Measurements from ENCODE around the gene MADD.

Gene MADD

GRCh38 chr11:47360341-47360740, 90.4 kb downstream of the MADD start:
- DNase-seq, result no peak

DNA sequence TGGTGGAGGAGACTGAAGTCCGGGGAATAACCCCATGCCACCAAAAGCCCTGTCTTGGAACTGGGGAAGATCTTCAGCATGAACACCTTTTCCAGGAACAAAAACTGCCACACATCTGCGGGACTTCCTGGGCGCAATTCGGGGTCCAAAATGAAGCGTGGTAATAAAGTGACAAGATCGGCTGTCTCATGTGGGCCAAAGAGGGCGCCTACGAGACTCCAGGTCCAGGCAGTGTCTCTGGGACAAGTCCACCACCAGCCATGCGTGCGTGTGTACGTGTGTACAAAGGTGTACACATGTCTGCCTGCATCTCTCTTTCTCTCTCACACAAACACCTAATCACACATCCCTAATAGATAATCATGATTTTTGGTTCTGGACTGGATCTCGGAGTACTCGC, 91.5 kb downstream of the MADD start:
- DNase-seq, result no peak

GRCh38 chr11:47366020-47366490, 96.1 kb downstream of the MADD start:
- DNase-seq, result no peak

DNA sequence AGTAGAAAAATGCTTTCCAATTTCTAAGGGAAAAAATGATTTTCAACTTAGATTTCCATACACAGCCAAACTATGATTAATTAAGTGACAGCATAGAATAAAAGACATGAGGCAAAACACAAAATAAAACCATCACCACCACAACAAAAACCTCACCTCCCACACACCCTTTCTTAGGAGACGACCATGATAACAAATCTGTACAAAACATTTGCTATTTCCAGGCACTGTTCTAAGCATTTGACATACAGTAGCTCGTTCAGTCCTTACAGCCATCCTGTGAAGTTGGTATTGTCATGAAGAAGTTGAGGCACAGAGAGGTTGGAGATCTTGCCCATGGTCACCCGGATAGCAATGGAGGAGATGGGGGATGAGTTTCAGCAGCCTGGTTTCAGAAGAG, 99.7 kb downstream of the MADD start:
- DNase-seq, result no peak

DNA sequence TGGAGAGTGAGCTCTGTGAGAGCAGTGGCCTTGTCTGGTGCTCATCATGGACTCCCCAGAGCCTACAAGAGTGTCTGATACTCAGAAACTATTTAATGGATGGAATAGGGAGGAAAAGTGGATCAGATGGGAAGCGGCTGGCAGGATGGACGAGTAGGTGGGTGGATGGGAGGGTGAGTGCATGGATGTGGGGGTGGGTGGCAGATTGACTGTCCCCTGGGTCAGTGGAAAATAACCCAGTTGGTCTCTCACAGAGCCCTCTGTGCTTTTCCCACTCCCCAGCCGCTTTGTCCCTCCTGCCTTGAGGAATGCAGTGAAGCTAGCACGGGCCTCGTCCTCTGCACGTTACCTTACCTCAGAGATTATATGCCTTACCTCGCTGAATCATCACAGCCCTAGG, 102.5 kb downstream of the MADD start:
- DNase-seq, result no peak

DNA sequence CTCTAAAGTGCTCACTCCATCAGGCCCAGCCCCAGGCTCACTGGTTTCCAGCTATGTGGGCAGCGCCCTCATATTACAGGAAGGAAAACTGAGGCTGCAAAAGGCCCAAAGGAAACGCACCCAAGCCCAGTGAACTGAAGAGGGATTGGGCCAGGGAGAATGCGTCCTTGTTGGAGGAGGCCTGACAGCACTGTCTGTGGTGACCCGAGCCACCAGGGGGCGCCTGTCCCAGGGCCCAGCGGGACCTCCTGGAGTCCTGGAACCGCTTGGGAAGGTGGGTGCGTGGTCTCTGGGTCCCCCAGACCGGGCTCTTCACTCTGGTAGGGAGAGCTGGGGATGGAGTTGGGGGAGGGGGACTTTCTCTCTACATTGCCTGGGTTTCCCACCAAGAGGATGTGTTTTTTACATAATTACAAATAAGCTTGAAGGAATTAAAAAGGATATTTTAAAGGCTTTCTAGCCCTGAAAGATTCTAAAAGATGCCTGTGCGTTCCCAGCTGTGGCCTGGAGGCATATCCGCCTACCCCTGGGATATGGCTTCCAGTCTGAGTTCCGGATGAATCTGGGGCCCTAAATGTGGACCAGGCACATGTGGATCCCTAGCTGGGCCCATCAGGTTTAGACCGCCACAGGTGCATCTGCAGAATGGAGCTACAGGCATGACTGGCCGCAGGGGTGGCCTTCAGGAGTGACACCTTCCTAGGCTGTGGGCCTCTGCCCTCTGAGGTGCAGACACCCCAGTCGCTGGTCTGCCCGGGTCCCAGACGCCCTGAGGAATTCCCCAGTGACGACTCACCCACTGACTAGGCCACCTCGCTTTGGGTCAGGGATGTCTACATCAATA, 104.2 kb downstream of the MADD start:
- DNase-seq, result peak; percentile 81 to 83

DNA sequence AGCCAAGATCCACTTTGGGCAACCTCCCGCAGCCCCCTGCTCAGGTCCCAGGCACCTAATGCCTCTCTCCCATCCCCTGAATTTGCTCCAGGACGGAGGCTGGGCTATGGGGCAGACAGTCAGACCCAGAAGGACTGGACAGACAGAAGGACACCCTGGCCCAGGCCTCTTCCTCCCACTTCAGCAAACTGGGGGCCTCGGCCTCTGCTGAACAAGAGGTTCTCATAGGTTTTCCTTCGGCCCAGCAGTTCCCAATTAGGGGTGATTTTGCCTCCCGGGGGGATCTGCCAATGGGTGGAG, 104.7 kb downstream of the MADD start:
- no peak for DNase-seq

- DNase-seq, result no peak
Measured at GRCh38 chr11:47375020-47375419, 105.1 kb downstream of the MADD start.

GRCh38 chr11:47375546-47376085, 105.7 kb downstream of the MADD start:
- no peak for DNase-seq

- DNase-seq, result no peak
Measured at GRCh38 chr11:47376107-47376524, 106.2 kb downstream of the MADD start.

GRCh38 chr11:47376525-47377371, 106.8 kb downstream of the MADD start:
- peak in 1 of 2 donors; percentile 55 for DNase-seq

GRCh38 chr11:47377571-47378009, 107.7 kb downstream of the MADD start:
- DNase-seq, result no peak

DNA sequence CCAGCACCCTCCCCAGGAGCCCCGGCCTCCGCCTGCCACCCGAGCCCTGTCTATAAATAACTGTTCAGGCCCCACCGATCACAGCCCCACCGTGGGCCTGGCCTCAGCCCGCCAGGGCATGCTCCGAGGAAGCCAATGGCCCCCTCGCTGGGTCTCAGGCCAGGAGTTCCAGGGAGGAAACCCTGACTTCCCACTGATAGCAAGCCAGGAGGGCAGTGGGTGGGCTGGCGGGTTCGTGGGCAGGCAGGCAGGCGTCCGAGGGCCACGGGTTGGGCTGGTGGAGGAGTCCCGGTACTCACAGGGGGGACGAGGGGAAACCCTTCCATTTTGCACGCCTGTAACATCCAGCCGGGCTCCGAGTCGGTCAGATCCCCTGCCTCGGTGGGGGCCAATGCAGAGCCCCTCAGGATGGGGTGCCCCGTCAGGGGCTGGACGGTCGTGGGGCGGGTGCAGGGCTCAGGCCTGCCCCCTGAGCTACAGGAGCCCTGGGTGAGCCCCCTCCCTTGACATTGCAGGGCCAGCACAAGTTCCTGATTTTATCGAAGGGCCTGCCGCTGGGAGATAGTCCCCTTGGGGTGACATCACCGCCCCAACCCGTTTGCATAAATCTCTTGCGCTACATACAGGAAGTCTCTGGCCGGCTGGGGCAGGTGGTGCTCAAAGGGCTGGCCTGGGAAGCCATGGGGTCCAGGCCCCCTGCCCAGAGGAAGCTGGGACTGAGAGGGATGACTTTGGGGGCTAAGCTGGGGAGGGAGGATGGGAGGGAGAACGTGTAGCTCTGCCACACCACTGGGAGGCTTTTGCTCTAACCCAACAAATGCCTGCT, 108.3 kb downstream of the MADD start, which contains the start of gene SPI1:
TSS of gene SPI1 (minus strand) at position 538 of the 826 bp plus-strand sequence. CDS start at position 344, 194 bp downstream.
- peak in 1 of 2 donors; percentile 82 for DNase-seq

DNA sequence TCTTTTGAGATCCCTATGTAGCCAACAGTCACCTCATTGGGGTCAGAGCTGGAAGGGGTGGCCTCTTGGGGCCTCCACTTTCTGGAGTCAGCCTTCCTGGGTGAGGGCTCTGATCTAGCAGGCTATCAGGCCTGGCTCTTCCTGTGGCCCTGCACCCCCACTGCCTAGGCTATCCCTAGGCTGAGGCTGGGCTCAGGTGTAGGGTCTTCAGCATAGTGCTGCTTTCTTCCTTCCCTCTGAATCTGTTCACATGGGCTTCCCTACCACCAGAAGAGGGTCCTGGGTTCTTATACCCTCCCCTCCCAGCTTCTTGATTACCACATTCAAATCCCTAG, 108.9 kb downstream of the MADD start:
- no peak for DNase-seq

DNA sequence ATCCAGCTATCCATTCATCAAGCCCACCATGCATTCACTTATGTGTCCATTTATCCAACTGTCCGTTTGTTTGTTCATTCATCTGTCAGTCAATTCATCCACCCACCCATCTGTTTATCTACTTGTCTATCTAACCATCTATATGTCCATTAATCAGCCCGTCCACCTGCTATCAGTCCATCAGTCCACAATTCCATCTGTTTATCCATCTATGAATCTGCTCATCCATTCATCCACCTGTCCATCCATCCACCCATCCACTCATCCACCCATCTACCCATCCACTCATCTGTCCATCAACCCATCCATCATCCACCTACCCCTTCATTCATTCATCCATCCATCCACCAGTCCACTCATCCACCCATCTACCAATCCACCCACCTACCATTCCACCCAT, 109.4 kb downstream of the MADD start:
- no peak for DNase-seq

All from CD4-positive, alpha-beta T cell treated with Interleukin-4 for 1 hour (primary cell).